Spinal cord (tissue), 10 donors: ENCODE measurements around the gene NOC2L. TPM values are rescaled to one million over a fixed set of nuclear protein-coding genes. Genes with fewer than 3 reads are reported as not detected.

ENCODE experiments used
- DNase-seq, 6 donors: peaks; one replicate each; pipeline versions ENCODE4 v3.0.0 to v3.0.0-alpha.2; 2013 to 2015; ENCODE audit warnings: low spot score in 6 of 6, low read depth in 4 of 6
- H3K27ac ChIP-seq: one replicate; pipeline ENCODE4 v1.5.1; 2013; ENCODE audit warnings: low read depth, low read length, control low read depth
- H3K27me3 ChIP-seq: one replicate; pipeline ENCODE4 v1.6.1; 2013; ENCODE audit warnings: low read length; ENCODE audit not compliant: control insufficient read depth, insufficient read depth
- H3K36me3 ChIP-seq: one replicate; pipeline ENCODE4 v1.6.1; 2013; ENCODE audit warnings: low read length; ENCODE audit not compliant: control insufficient read depth, insufficient read depth
- H3K4me1 ChIP-seq: one replicate; pipeline ENCODE4 v1.6.1; 2013; ENCODE audit warnings: low read length; ENCODE audit not compliant: control insufficient read depth, insufficient read depth
- H3K4me3 ChIP-seq: one replicate; pipeline ENCODE4 v1.5.1; 2013; ENCODE audit warnings: low read depth, low read length, control low read depth
- H3K9me3 ChIP-seq: one replicate; pipeline ENCODE4 v1.6.1; 2013; ENCODE audit warnings: low read length; ENCODE audit not compliant: control insufficient read depth, insufficient read depth
- WGBS: methylation state at CpG from one replicate; pipeline ENCODE4 v1.1.5; 2013; ENCODE audit warnings: missing lambda C conversion rate; ENCODE audit not compliant: insufficient coverage; 5-methylcytosine and 5-hydroxymethylcytosine counted together
- polyA plus RNA-seq, 2 donors: library from polyadenylated mRNA; unstranded; fragments of 120-200 nt; gene quantifications; one replicate each; pipeline ENCODE4 v1.2.1, GENCODE V29; 2013; ENCODE audit not compliant: insufficient read length in 2 of 2
- total RNA-seq, 2 donors: library from RNA; depleted of rRNA in 1 of 2; stranded (reverse); fragments of 120-200 nt in 1 of 2; fragments of >200 nt in 1 of 2; gene quantifications; one replicate each; pipeline versions ENCODE4 v1.2.3 to v1.2.4, GENCODE V29; 2013 to 2014
- donor health status: healthy.

The NOC2L gene
- total and polyA plus RNA-seq, 4 donors = 33.1 to 68.5 (median 55.9) TPM

DNA sequence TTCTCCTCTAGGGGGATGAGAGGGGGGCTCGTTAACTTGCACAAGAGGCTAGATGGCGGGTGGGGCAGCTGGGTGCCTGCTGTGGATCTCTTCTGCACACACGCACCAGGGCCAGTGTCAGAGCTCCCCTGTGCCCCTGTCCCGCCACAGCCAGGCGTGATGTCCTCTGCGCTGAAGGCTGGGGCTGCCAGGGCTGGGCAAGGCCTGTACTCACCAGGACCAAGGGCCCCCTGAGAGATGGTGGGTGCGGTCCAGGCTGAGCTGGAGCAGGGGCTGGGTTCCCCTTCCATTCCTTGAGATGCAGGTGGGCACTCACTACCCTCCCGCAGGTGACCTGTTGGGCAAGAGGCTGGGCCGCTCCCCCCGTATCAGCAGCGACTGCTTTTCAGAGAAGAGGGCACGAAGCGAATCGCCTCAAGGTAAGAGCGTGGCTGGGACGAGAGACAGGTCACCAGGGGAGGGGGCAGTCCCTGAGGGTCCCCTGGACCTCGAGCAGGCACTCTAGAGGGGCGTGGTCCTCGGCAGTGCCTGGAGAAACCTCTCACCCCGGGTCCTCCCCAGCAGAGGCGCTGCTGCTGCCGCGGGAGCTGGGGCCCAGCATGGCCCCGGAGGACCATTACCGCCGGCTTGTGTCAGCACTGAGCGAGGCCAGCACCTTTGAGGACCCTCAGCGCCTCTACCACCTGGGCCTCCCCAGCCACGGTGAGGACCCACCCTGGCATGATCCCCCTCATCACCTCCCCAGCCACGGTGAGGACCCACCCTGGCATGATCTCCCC is 20.2 kb downstream of the NOC2L start:
- no peak overlapping the region for H3K4me3 ChIP-seq
- H3K27ac ChIP-seq = no peak overlapping the region
- H3K9me3 ChIP-seq = no peaks in the 10 kb centered on the region
- no peak for DNase-seq
- peaks cover 65% of the 10 kb centered on the region for H3K27me3 ChIP-seq
- H3K4me1 ChIP-seq = peaks cover 67% of the 10 kb centered on the region
- peaks cover 36% of the 10 kb centered on the region for H3K36me3 ChIP-seq
- 47% methylated on average over 30 of the region's 30 CpGs for WGBS

DNA sequence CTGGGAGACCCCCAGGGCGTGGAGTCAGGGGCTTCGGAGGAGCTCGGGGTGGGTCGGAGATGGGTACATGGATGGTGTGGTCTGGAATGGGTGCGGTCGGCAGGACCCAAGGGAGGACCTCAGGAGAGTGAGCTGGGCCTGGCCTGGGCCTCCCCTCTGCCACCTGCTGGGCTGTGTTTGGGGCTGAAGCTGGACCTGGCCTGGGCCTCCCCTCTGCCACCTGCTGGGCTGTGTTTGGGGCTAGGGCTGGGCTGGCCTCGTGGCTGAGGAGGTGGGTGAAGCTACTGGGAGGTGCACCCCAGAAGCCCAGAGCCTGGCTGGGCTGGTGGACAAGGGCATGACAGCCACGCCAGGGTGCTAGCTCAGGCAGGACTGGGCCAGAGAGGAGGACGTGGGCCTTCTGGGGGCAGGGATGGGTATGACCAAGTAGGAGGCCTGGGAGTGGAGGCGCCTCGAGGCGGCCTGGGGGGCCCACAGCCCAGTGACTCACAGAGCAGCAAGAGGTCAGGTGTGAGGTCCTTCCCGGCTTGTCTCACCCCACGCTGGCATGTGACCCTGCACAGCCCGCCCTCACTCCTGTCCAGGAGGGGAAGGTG is 20.9 kb downstream of the NOC2L start:
- peaks cover 66% of the 10 kb centered on the region for H3K4me1 ChIP-seq

DNA sequence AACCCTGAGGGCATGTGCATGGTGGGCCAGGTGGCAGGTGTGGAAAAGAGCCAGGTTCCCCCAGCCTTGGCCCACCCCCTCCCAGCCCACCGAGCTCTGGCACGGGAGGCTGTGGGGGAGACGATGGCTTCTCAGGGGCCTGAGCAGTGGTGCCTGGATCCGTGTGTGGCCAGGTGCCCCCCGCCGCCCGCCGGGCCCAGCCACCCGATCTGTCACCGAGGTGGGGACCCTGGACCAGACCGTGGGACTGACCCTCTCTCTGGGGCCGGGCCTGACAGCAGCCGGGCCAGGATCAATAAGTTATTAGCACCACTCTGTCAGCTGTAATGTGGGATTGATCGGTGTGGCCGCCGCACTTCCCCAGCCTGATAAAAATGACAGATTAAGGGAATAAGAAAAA is 21.5 kb downstream of the NOC2L start:
- DNase-seq = no peak
- H3K36me3 ChIP-seq = peaks cover 34% of the 10 kb centered on the region
- H3K4me1 ChIP-seq = peaks cover 63% of the 10 kb centered on the region
- WGBS = 75% methylated on average over 16 of the region's 16 CpGs
- peaks cover 67% of the 10 kb centered on the region for H3K27me3 ChIP-seq
- no peaks in the 10 kb centered on the region for H3K9me3 ChIP-seq
- no peak overlapping the region for H3K4me3 ChIP-seq
- H3K27ac ChIP-seq = no peak overlapping the region

More for the DNA sequence above, 20.9 kb downstream of the NOC2L start:
- Histone ChIP-seq H3K27ac (no peak overlapping the region), H3K27me3 (peaks cover 68% of the 10 kb centered on the region), H3K4me3 (no peak overlapping the region), H3K36me3 (peaks cover 33% of the 10 kb centered on the region), H3K9me3 (no peaks in the 10 kb centered on the region)
- no peak for DNase-seq
- WGBS = 75% methylated on average over 12 of the region's 15 CpGs

DNA sequence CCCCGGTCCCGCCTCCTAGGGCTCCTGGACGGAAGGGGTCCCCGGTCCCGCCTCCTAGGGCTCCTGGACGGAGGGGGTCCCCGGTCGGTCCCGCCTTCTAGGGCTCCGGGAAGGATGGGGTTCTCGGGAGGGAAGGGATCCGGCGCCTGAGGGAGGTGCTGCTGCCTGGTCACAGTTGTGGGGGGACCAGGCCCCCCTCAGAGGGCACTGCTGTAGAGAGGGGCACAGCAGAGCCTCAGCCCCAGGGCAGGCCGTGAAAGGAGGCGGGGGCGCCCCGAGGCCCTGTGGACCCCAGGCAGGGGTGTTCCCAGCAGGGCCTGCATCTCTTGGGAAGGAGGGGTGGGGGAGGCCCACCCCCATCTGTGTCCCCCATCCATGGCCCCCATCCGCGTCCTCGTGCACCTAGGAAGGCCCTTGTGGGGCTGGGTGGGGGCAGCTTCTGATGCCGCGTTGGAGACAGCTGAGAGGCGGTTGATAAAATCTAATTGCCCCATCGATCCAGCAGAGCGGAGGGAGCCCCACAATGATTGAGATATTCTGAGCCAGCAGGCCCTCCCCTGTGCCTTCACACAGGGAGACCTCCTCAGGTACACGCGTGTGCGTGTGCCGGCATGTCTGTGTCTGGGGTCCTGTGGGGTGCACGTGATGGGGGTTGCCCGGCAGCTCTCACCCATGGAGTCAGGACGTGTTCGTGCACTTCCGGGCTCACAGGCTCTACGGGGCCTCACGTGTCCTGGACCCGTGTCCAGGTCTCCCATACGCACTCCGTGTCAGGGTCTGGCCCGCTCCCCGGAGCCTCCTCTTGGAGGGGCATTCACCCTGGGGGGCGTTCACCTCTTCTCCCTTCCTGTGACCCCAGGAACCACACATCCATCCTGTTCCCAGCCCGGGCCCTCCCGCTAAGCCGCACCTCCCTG is 22.4 kb downstream of the NOC2L start:
- no peak for DNase-seq
- H3K9me3 ChIP-seq = no peaks in the 10 kb centered on the region
- no peak overlapping the region for H3K4me3 ChIP-seq
- peaks cover 71% of the 10 kb centered on the region for H3K27me3 ChIP-seq
- no peak overlapping the region for H3K27ac ChIP-seq
- WGBS = 59% methylated on average over 39 of the region's 45 CpGs
- peaks cover 39% of the 10 kb centered on the region for H3K36me3 ChIP-seq
- peaks cover 64% of the 10 kb centered on the region for H3K4me1 ChIP-seq

DNA sequence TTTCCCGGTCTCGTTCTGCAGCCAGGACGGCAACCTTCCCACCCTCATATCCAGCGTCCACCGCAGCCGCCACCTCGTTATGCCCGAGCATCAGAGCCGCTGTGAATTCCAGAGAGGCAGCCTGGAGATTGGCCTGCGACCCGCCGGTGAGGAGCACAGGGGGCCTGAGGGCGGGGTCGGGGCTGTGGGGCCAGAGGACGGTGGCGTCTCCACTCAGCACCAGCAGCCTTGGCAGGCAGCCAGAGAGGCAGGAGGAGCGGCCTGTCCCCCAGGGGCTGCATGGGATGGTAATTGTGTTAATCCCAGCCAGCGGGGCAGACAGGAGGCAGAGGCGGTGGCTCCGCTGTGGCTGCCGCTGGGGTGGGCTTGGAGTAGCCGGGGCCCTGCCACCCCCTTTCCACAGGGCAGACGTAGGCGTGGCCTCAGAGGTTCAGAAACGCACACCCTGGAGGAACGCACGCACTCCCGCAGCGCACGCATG is 23.3 kb downstream of the NOC2L start:
- H3K9me3 ChIP-seq = no peaks in the 10 kb centered on the region
- H3K4me3 ChIP-seq = no peak overlapping the region
- H3K27me3 ChIP-seq = peaks cover 67% of the 10 kb centered on the region
- DNase-seq = peak in 2 of 6 donors; percentile 70 to 73
- no peak overlapping the region for H3K27ac ChIP-seq
- 7% methylated on average over 30 of the region's 30 CpGs for WGBS
- H3K4me1 ChIP-seq = peaks cover 56% of the 10 kb centered on the region
- peaks cover 44% of the 10 kb centered on the region for H3K36me3 ChIP-seq

DNA sequence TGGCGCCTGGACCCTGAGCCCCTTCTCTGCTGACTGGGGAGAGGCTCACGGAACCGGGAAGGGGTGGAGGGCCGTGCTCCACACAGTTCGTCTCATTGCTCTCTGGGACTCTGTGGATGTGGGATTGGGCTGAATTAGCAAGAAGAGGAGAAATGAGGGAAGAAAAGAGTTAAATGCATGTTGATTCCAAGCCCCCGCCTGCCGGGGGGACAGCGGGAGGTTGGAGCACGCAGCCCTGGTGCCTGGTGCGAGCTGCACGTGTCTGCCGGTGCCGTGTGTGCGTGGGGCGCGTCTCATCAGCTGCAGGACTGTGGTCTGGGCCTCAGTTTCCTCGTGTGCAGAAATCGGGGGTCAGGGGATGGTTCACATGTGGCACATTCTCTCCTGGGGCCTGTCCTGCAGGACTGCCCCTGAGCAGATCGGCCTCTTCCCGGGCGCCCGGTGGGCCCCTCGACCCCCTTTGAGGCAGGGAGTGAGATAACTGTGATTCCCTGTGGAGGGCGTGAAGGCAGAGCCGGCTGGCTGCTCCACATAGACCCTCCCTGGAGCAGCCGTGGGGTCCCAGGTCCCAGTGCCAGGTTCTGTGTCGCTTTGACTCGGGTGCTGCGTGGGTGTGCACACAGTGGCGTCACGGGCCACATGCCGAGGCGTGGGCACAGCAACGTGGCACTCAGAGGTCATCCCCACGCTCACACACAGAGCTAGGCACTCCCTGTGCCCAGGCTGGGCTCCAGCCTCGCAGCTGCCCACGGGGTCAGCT is 23.9 kb downstream of the NOC2L start:
- no peak for DNase-seq
- Histone ChIP-seq H3K27me3 (peaks cover 61% of the 10 kb centered on the region), H3K4me3 (no peak overlapping the region), H3K4me1 (peaks cover 50% of the 10 kb centered on the region), H3K27ac (no peak overlapping the region), H3K36me3 (peaks cover 50% of the 10 kb centered on the region), H3K9me3 (no peaks in the 10 kb centered on the region)
- 11% methylated on average over 37 of the region's 37 CpGs for WGBS

DNA sequence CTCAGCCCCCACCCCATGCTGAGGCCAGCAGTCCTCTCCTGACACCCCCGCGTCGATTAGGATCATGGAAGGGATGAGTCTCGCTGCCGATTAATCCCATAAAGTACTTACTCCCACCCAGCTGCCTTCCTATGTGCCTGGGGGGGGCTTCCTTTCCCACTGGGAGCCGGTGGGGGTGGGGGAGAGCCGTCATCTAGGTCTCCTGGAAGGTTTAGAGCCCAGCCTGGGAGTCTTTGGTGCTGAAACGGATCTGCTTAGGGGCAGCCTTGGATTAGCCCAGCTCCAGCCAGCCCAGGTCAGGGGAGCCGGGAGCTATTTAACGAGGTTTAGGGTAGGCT is 25.5 kb downstream of the NOC2L start:
- H3K36me3 ChIP-seq = peaks cover 57% of the 10 kb centered on the region
- H3K9me3 ChIP-seq = no peaks in the 10 kb centered on the region
- WGBS = 21% methylated on average over 5 of the region's 10 CpGs
- no peak overlapping the region for H3K4me3 ChIP-seq
- peaks cover 62% of the 10 kb centered on the region for H3K27me3 ChIP-seq
- peaks cover 38% of the 10 kb centered on the region for H3K4me1 ChIP-seq
- no peak for DNase-seq
- no peak overlapping the region for H3K27ac ChIP-seq

DNA sequence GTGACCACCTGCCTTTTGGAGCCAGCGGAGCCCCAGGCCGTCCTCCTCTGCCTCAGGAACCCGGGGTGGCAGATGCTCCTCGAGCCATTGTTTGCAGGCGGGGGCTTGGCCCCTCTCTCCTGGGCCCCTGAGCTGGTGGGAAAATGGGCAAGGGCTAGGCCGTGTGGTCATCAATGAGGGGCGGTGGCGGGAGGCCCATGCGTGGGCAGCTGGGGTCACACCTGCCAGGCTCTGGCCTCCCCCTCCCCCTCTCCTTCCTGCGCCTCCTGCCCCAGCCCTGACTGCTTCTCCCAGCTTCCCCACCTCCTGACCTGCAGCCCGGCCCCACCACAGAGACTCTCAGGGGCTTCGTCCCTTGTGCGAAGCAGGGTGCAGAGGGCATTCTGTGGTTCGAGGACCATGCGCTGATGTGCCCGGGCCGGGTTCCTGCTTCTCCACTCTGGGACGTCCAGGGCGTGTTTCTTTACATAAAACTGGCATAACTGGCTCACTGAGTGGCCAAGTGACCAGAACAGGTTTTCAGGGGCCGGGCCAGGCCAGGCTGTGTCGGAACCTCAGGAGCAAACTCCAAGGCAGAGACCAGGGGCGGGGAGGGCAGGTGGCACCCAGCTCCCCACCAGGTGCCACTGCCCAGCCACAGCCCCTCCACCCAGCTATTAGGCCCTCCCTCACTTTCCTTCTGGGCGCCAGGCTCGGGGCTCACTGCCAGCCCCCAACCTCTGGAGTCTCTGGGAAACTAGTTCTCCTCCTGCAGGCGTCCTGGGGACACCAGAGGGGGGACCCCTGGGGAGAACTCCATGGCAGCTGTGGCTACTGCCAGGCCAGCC is 26.1 kb downstream of the NOC2L start:
- 63% methylated on average over 22 of the region's 25 CpGs for WGBS
- H3K27me3 ChIP-seq = peaks cover 64% of the 10 kb centered on the region

More for the DNA sequence above, 26.1 kb downstream of the NOC2L start:
- no peak for DNase-seq
- Histone ChIP-seq H3K27ac (no peak overlapping the region), H3K4me1 (peaks cover 40% of the 10 kb centered on the region), H3K4me3 (no peak overlapping the region), H3K9me3 (no peaks in the 10 kb centered on the region), H3K36me3 (peaks cover 59% of the 10 kb centered on the region)
